Endothelial cell of umbilical vein (primary cell): ENCODE results near the gene TARBP1. TPM values are rescaled to one million over a fixed set of nuclear protein-coding genes. Genes with fewer than 3 reads are reported as not detected.

Source experiments
- BruUV-seq: library from RNA; stranded (reverse); fragments of 400-500 nt; replicated peaks from 2 replicates; lab custom pipeline; 2021; lab: Mats Ljungman, UMichigan
- CTCF ChIA-PET: fragments of 300-600, 350-600 bp; sonication (Branson Sonifier 250); formaldehyde crosslinking; loops from one replicate; lab custom pipeline; 2021; ENCODE audit warnings: antibody characterized with exemption, inconsistent platforms; lab: Charles Lee
- POLR2A ChIA-PET: fragments of 300-600, 350-600 bp; sonication (Branson Sonifier 250); formaldehyde crosslinking; loops from one replicate; lab custom pipeline; 2021; ENCODE audit warnings: antibody characterized with exemption, inconsistent platforms; lab: Charles Lee
- DNase-seq: peaks from one replicate; pipeline ENCODE4 v3.0.0-alpha.2; 2011; ENCODE audit warnings: low read depth, low spot score
- FAIRE-seq: peaks from 2 replicates; lab custom pipeline; 2011; peaks lifted over from hg19 to GRCh38; lab: Jason Lieb, UNC
- H2AFZ ChIP-seq: 2 replicates; pipeline ENCODE4 v1.6.0; 2012; ENCODE audit warnings: low read depth, low read length, control low read depth, inconsistent platforms
- H3K27ac ChIP-seq: 2 replicates; pipeline ENCODE4 v1.5.1; 2011; ENCODE audit warnings: low read depth, mild to moderate bottlenecking, control low read depth, low read length, moderate library complexity; ENCODE audit not compliant: insufficient read depth
- H3K27me3 ChIP-seq, 2 experiments: 2 replicates each; pipeline versions ENCODE4 v1.6.0 to v1.6.1; 2011; ENCODE audit warnings: low read length in 2 of 2, mixed read lengths in 1 of 2; ENCODE audit not compliant: control insufficient read depth in 2 of 2, insufficient read depth in 2 of 2
- H3K36me3 ChIP-seq, 2 experiments: 2 replicates in 1 of 2; 3 replicates in 1 of 2; pipeline ENCODE4 v1.5.1; 2011; ENCODE audit warnings: low read length in 2 of 2, mild to moderate bottlenecking in 1 of 2, moderate library complexity in 1 of 2; ENCODE audit not compliant: control insufficient read depth in 2 of 2, insufficient read depth in 2 of 2; ENCODE audit errors: extremely low read depth in 1 of 2
- H3K4me1 ChIP-seq: 3 replicates; pipeline ENCODE4 v1.5.1; 2011; ENCODE audit warnings: mild to moderate bottlenecking, low read length; ENCODE audit not compliant: control insufficient read depth, insufficient read depth; ENCODE audit errors: extremely low read depth
- H3K4me2 ChIP-seq: 2 replicates; pipeline ENCODE4 v1.6.1; 2011; ENCODE audit warnings: low read length, control low read depth, mixed read lengths; ENCODE audit not compliant: insufficient read depth
- H3K4me3 ChIP-seq, 3 experiments: fragments of 200-600 bp in 1 of 3; sonication (generic), shearing (Covaris generic) in 1 of 3; replicated peaks in 1 of 3; 2 replicates each; pipeline ENCODE4 v1.5.1; 2011 to 2016; ENCODE audit warnings: control low read depth in 3 of 3, low read length in 3 of 3, mild to moderate bottlenecking in 2 of 3, inconsistent platforms in 1 of 3, low read depth in 1 of 3, moderate library complexity in 1 of 3; ENCODE audit not compliant: insufficient read depth in 1 of 3
- H3K79me2 ChIP-seq: 2 replicates; pipeline ENCODE4 v1.6.0; 2012; ENCODE audit warnings: low read length, inconsistent platforms; ENCODE audit not compliant: control insufficient read depth, insufficient read depth
- H3K9ac ChIP-seq: replicated peaks from 2 replicates; pipeline ENCODE3; 2011; ENCODE audit warnings: low read length, control low read depth; ENCODE audit not compliant: insufficient read depth; ENCODE audit errors: extremely low read depth
- H3K9me1 ChIP-seq: replicated peaks from 3 replicates; pipeline ENCODE4 v1.6.0; 2011; ENCODE audit warnings: mild to moderate bottlenecking, low read length; ENCODE audit not compliant: control insufficient read depth, insufficient read depth; ENCODE audit errors: extremely low read depth
- H3K9me3 ChIP-seq: replicated peaks from 2 replicates; pipeline ENCODE4 v1.5.1; 2012; ENCODE audit warnings: low read length, inconsistent platforms; ENCODE audit not compliant: control insufficient read depth, insufficient read depth
- H4K20me1 ChIP-seq: replicated peaks from 2 replicates; pipeline ENCODE3; 2011; ENCODE audit warnings: mild to moderate bottlenecking, low read length; ENCODE audit not compliant: control insufficient read depth, insufficient read depth; ENCODE audit errors: extremely low read depth
- EZH2 ChIP-seq: IDR thresholded peaks from 2 replicates; pipeline ENCODE4 v1.6.1; 2012; ENCODE audit warnings: borderline replicate concordance, low read depth, mild to moderate bottlenecking, moderate library complexity, low read length, inconsistent platforms; ENCODE audit not compliant: severe bottlenecking
- FOS ChIP-seq: IDR thresholded peaks from 2 replicates; pipeline ENCODE4 v1.6.1; 2011; ENCODE audit warnings: mild to moderate bottlenecking, low read length, moderate library complexity, borderline replicate concordance; ENCODE audit not compliant: insufficient read depth
- GATA2 ChIP-seq: IDR thresholded peaks from 2 replicates; pipeline ENCODE4 v1.7.0; 2011; ENCODE audit warnings: low read depth, mild to moderate bottlenecking, moderate library complexity, mixed read lengths, low read length; ENCODE audit not compliant: insufficient read length, insufficient read depth
- JUN ChIP-seq: IDR thresholded peaks from 2 replicates; pipeline ENCODE4 v1.6.1; 2011; ENCODE audit warnings: borderline replicate concordance, low read depth; ENCODE audit not compliant: insufficient read length, insufficient read depth
- MYC ChIP-seq: IDR thresholded peaks from one replicate; pipeline ENCODE4 v1.6.1; 2011; ENCODE audit warnings: mild to moderate bottlenecking, low read depth, low read length
- POLR2A ChIP-seq: IDR thresholded peaks from 2 replicates; pipeline ENCODE4 v1.6.1; 2012; ENCODE audit warnings: low read depth, mild to moderate bottlenecking, control low read depth, low read length
- POLR2AphosphoS5 ChIP-seq: IDR thresholded peaks from 2 replicates; pipeline ENCODE4 v1.6.1; 2012; ENCODE audit warnings: low read depth, mild to moderate bottlenecking, control low read depth, low read length, moderate library complexity; ENCODE audit not compliant: insufficient read depth
- dilution Hi-C: fragments of 300-500 bp; cut with MboI; formaldehyde crosslinking; loops from one replicate; pipeline ENCODE4 v1.15.0; 2019; ENCODE audit warnings: low sequenced_read_pairs; ENCODE audit not compliant: extremely low pct_ligation_motif_present
- intact Hi-C: fragments of 100-400 bp; cut with micrococcal nuclease; formaldehyde crosslinking; loops from one replicate; pipeline ENCODE4 v1.10.0; 2022
- polyA plus RNA-seq, 4 experiments: library from polyadenylated mRNA; depleted of rRNA in 3 of 4; stranded (reverse) in 3 of 4; unstranded in 1 of 4; fragments of >200 nt; gene quantifications; 2 replicates each; pipeline versions ENCODE4 v1.2.1 to v1.2.3, GENCODE V29; 2011 to 2012; ENCODE audit warnings: missing spikeins in 1 of 4
- total RNA-seq: library from RNA; stranded (reverse); gene quantifications from 2 replicates; pipeline ENCODE4 v1.2.3, GENCODE V29; 2021
- TF ChIP-seq, protein P1 (sequence below): IDR thresholded peaks from 2 replicates; pipeline ENCODE4 v1.6.1; 2011; ENCODE audit not compliant: insufficient read depth, insufficient read length
- TF ChIP-seq, protein P2 (sequence below), 2 donors: IDR thresholded peaks; 1 replicate in 1 of 2; 2 replicates in 1 of 2; pipeline ENCODE4 v1.5.1; 2011; ENCODE audit warnings: low read length in 2 of 2, mild to moderate bottlenecking in 2 of 2, moderate library complexity in 2 of 2, control low read depth in 1 of 2, inconsistent platforms in 1 of 2, low read depth in 1 of 2; ENCODE audit not compliant: insufficient read depth in 1 of 2; ENCODE audit errors: extremely low read depth in 1 of 2

Gene TARBP1
- total and polyA plus RNA-seq, 2 donors (not counting 3 experiments of a cell fraction or from before 2014, with no cell fraction given): 17.3 to 23.4 TPM

GRCh38 chr1:234401658-234402057 is 77.3 kb downstream of the TARBP1 start:
- H2AFZ ChIP-seq: no peak overlapping the region
- ChIA-PET CTCF (no interaction called here), POLR2A (no interaction called here)
- BruUV-seq: no TSS peak
- no peak overlapping the region for H3K27ac ChIP-seq
- no peak for TF ChIP-seq EZH2
- TF ChIP-seq JUN: no peak
- no peak for TF ChIP-seq MYC
- TF ChIP-seq POLR2AphosphoS5: no peak
- TF ChIP-seq, protein P1, sequence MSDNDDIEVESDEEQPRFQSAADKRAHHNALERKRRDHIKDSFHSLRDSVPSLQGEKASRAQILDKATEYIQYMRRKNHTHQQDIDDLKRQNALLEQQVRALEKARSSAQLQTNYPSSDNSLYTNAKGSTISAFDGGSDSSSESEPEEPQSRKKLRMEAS: no peak
- FAIRE-seq (no peak), DNase-seq (no peak)
- no peaks in the 10 kb centered on the region for H3K9me3 ChIP-seq
- H3K9ac ChIP-seq: no peak overlapping the region
- dilution Hi-C loops: no loop called here
- peaks cover 0 to 4% of the 10 kb centered on the region in 2 experiments for H3K36me3 ChIP-seq
- H3K4me1 ChIP-seq: no peaks in the 10 kb centered on the region
- no peaks in the 10 kb centered on the region for H3K9me1 ChIP-seq
- intact Hi-C loops: no loop called here
- no peak overlapping the region for H3K4me3 ChIP-seq
- H3K27me3 ChIP-seq: no peaks in the 10 kb centered on the region
- H3K4me2 ChIP-seq: no peak overlapping the region
- no peaks in the 10 kb centered on the region for H4K20me1 ChIP-seq
- H3K79me2 ChIP-seq: no peaks in the 10 kb centered on the region

GRCh38 chr1:234400773-234401172 is 78.2 kb downstream of the TARBP1 start:
- no peaks in the 10 kb centered on the region for H3K27me3 ChIP-seq
- dilution Hi-C loops: no loop called here
- no peak overlapping the region for H2AFZ ChIP-seq
- H3K4me3 ChIP-seq: no peak overlapping the region
- H3K4me2 ChIP-seq: peak overlapping the region; percentile 25
- peaks cover 0 to 3% of the 10 kb centered on the region in 2 experiments for H3K36me3 ChIP-seq
- no peak overlapping the region for H3K27ac ChIP-seq
- ChIA-PET CTCF (no interaction called here), POLR2A (no interaction called here)
- BruUV-seq: no TSS peak
- no peak for TF ChIP-seq FOS
- TF ChIP-seq, protein P1: no peak
- no peak for TF ChIP-seq POLR2AphosphoS5
- TF ChIP-seq EZH2: no peak
- no peak for TF ChIP-seq MYC
- no peak for TF ChIP-seq JUN
- TF ChIP-seq, protein P2, sequence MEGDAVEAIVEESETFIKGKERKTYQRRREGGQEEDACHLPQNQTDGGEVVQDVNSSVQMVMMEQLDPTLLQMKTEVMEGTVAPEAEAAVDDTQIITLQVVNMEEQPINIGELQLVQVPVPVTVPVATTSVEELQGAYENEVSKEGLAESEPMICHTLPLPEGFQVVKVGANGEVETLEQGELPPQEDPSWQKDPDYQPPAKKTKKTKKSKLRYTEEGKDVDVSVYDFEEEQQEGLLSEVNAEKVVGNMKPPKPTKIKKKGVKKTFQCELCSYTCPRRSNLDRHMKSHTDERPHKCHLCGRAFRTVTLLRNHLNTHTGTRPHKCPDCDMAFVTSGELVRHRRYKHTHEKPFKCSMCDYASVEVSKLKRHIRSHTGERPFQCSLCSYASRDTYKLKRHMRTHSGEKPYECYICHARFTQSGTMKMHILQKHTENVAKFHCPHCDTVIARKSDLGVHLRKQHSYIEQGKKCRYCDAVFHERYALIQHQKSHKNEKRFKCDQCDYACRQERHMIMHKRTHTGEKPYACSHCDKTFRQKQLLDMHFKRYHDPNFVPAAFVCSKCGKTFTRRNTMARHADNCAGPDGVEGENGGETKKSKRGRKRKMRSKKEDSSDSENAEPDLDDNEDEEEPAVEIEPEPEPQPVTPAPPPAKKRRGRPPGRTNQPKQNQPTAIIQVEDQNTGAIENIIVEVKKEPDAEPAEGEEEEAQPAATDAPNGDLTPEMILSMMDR (IDR thresholded peaks at IDR 0.05; ENCODE audit: extremely low read depth in 1 of 2, insufficient read depth in 1 of 2, low read depth in 1 of 2, low read length in 2 of 2): no peak
- no peak for TF ChIP-seq GATA2
- TF ChIP-seq POLR2A: no peak
- FAIRE-seq (no peak), DNase-seq (peak; percentile 67)
- H3K79me2 ChIP-seq: no peaks in the 10 kb centered on the region
- H4K20me1 ChIP-seq: no peaks in the 10 kb centered on the region
- H3K4me1 ChIP-seq: no peaks in the 10 kb centered on the region
- no peak overlapping the region for H3K9ac ChIP-seq
- H3K9me3 ChIP-seq: no peaks in the 10 kb centered on the region
- intact Hi-C loops: no loop called here
- H3K9me1 ChIP-seq: no peaks in the 10 kb centered on the region
